Progenitor cell of endocrine pancreas (in vitro differentiated cells): Measurements from ENCODE around the gene GCM1. TPM values are rescaled to one million over a fixed set of nuclear protein-coding genes. Genes with fewer than 3 reads are reported as not detected.
"Not testable (repeated sequence)": the region's sequence is repeated elsewhere in the genome, so short reads cannot be mapped to it uniquely, and the experiment has no call there.

ENCODE experiments used
- DNase-seq: peaks from one replicate; pipeline ENCODE4 v3.0.0; 2021; ENCODE audit warnings: low spot score; ENCODE audit not compliant: unreplicated experiment
- H3K27ac Mint-ChIP-seq: 2 replicates; pipeline ENCODE4 v1.8.0; 2021; ENCODE audit warnings: mild to moderate bottlenecking, moderate library complexity, mixed read lengths
- H3K27me3 Mint-ChIP-seq: 2 replicates; pipeline ENCODE4 v1.8.0; 2021; ENCODE audit warnings: mixed read lengths
- H3K36me3 Mint-ChIP-seq: 2 replicates; pipeline ENCODE4 v1.8.0; 2022; ENCODE audit warnings: mixed read lengths; ENCODE audit not compliant: insufficient read depth
- H3K4me1 Mint-ChIP-seq: 2 replicates; pipeline ENCODE4 v1.8.0; 2021; ENCODE audit warnings: low read depth, mixed read lengths
- H3K4me3 Mint-ChIP-seq: 2 replicates; pipeline ENCODE4 v1.8.0; 2021; ENCODE audit warnings: low read depth, mild to moderate bottlenecking, moderate library complexity, mixed read lengths
- H3K9me3 Mint-ChIP-seq: 2 replicates; pipeline ENCODE4 v1.8.0; 2021; ENCODE audit warnings: low read depth, mixed read lengths
- total RNA-seq: library from RNA; stranded (reverse); gene quantifications from 2 replicates; pipeline ENCODE4 v1.2.1, GENCODE V29; 2021
- TF ChIP-seq, protein P1 (sequence below): fragments of 200-600 bp; sonication (generic); IDR thresholded peaks from one replicate; pipeline ENCODE4 v1.5.0; 2021; ENCODE audit warnings: antibody characterized with exemption, mild to moderate bottlenecking; ENCODE audit not compliant: unreplicated experiment

The GCM1 gene
- total RNA-seq, 1 donor from 2014 or later: not detected

GRCh38 chr6:53161481-53162009, 12.9 kb upstream of the GCM1 start:
- DNase-seq: no peak
- Mint-ChIP-seq H3K27me3 (no peaks in the 10 kb centered on the region), H3K9me3 (peaks cover 6% of the 10 kb centered on the region), H3K4me1 (no peaks in the 10 kb centered on the region), H3K36me3 (no peaks in the 10 kb centered on the region), H3K27ac (no peak overlapping the region), H3K4me3 (no peak overlapping the region)
- TF ChIP-seq, protein P1, sequence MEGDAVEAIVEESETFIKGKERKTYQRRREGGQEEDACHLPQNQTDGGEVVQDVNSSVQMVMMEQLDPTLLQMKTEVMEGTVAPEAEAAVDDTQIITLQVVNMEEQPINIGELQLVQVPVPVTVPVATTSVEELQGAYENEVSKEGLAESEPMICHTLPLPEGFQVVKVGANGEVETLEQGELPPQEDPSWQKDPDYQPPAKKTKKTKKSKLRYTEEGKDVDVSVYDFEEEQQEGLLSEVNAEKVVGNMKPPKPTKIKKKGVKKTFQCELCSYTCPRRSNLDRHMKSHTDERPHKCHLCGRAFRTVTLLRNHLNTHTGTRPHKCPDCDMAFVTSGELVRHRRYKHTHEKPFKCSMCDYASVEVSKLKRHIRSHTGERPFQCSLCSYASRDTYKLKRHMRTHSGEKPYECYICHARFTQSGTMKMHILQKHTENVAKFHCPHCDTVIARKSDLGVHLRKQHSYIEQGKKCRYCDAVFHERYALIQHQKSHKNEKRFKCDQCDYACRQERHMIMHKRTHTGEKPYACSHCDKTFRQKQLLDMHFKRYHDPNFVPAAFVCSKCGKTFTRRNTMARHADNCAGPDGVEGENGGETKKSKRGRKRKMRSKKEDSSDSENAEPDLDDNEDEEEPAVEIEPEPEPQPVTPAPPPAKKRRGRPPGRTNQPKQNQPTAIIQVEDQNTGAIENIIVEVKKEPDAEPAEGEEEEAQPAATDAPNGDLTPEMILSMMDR: no peak

- Mint-ChIP-seq H3K36me3 (no peaks in the 10 kb centered on the region), H3K4me1 (no peaks in the 10 kb centered on the region), H3K9me3 (peaks cover 6% of the 10 kb centered on the region), H3K27ac (no peak overlapping the region), H3K27me3 (no peaks in the 10 kb centered on the region), H3K4me3 (no peak overlapping the region)
- TF ChIP-seq, protein P1: no peak
- DNase-seq: no peak
Observed at GRCh38 chr6:53159558-53159957, 10.9 kb upstream of the GCM1 start.

DNA sequence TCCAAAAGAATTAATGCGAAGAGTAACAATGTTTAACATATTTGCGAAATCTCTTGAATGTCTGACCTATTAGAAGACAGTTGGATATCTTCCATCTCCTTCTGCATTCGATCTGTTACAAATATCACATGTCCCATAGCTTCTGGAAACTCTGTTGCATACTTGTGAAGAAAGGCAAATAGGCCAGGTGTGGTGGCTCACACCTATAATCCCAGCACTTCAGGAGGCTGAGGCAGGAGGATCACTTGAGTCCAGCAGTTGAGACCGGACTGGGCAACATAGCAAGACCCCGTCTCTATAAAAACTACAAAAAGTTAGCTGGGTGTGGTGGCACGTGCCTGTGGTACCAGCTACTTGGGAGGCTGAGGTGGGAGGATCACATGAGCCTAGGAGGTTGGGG, 9.4 kb upstream of the GCM1 start:
- not testable (repeated sequence) for DNase-seq, H3K27me3 Mint-ChIP-seq, H3K4me1 Mint-ChIP-seq, H3K9me3 Mint-ChIP-seq, H3K27ac Mint-ChIP-seq, H3K4me3 Mint-ChIP-seq, H3K36me3 Mint-ChIP-seq

- not testable (repeated sequence) for H3K27me3 Mint-ChIP-seq, H3K4me3 Mint-ChIP-seq, H3K27ac Mint-ChIP-seq, H3K36me3 Mint-ChIP-seq, DNase-seq, H3K9me3 Mint-ChIP-seq, H3K4me1 Mint-ChIP-seq
Observed at GRCh38 chr6:53155279-53155678, 6.6 kb upstream of the GCM1 start.

DNA sequence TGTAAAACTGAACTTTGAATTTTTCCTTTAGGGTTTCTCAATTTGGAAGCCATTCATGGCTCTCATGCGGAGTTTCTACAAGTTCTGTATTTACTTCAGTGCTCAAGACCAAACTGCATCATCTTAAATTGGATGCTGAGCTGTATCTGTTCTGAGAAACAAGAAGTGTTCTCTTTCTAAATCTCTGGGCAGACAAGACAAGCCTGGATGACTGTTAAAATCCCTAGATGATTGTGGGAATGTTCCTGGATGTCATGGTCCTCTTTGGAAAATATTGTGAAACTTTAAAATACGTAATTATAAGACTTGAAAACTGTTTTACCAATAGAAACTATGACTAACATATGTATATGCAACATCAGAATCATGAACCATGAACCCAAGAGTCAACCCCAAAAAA, 6.2 kb upstream of the GCM1 start:
- TF ChIP-seq, protein P1: no peak
- Mint-ChIP-seq H3K9me3 (no peaks in the 10 kb centered on the region), H3K36me3 (no peaks in the 10 kb centered on the region), H3K4me3 (no peak overlapping the region), H3K27ac (no peak overlapping the region), H3K4me1 (no peaks in the 10 kb centered on the region), H3K27me3 (no peaks in the 10 kb centered on the region)
- no peak for DNase-seq

DNA sequence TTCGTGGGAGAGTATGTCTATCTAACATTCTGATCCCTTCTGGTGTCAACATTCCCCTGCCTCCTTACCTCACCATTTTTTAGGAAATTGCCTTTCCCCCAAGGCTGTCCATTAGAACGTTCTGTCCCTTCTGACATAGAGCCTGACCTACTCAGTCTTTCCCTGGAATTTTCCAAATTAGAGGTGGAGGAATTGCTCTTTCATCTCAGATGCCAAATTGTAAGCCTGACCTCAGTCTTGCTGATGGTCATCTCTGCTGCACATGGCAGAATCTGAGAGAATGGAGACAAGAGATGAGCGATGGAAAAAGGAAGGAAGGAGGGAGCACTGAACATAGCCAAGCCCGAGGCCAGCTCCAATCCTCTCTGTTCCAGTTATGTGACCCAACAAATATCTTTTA, 5.4 kb upstream of the GCM1 start:
- H3K9me3 Mint-ChIP-seq: no peaks in the 10 kb centered on the region
- H3K36me3 Mint-ChIP-seq: no peaks in the 10 kb centered on the region
- DNase-seq: no peak
- no peak overlapping the region for H3K27ac Mint-ChIP-seq
- no peaks in the 10 kb centered on the region for H3K27me3 Mint-ChIP-seq
- H3K4me1 Mint-ChIP-seq: no peaks in the 10 kb centered on the region
- TF ChIP-seq, protein P1: no peak
- H3K4me3 Mint-ChIP-seq: no peak overlapping the region
